Ovary (tissue), 9 donors: ENCODE data around the gene PLEKHA3. TPM values are rescaled to one million over a fixed set of nuclear protein-coding genes. Genes with fewer than 3 reads are reported as not detected.

Experiments
- DNase-seq, 5 donors: peaks; one replicate each; pipeline ENCODE4 v3.0.0-alpha.2; 2019 to 2020
- H3K27ac ChIP-seq, 2 donors: fragments of 200-600 bp; one replicate each; pipeline versions ENCODE4 v1.5.1 to v1.8.0; 2019 to 2022
- H3K27me3 ChIP-seq: fragments of 200-600 bp; one replicate; pipeline ENCODE4 v1.8.0; 2022
- H3K36me3 ChIP-seq: fragments of 200-600 bp; sonication (generic); one replicate; pipeline ENCODE4 v1.5.1; 2019
- H3K4me1 ChIP-seq: one replicate; pipeline ENCODE4 v1.8.1; 2013; ENCODE audit warnings: mild to moderate bottlenecking, moderate library complexity; ENCODE audit not compliant: insufficient read depth
- H3K4me3 ChIP-seq: fragments of 200-600 bp; sonication (generic); one replicate; pipeline ENCODE4 v1.5.1; 2017
- H3K9me3 ChIP-seq, 2 donors: fragments of 200-600 bp in 1 of 2; sonication (generic) in 1 of 2; one replicate each; pipeline versions ENCODE4 v1.5.1 to v1.8.1; 2013 to 2019; ENCODE audit warnings: mild to moderate bottlenecking in 1 of 2, moderate library complexity in 1 of 2
- CTCF ChIP-seq, 3 donors: fragments of 450-650 bp in 2 of 3; fragments of 200-600 bp in 1 of 3; IDR thresholded peaks; one replicate each; pipeline versions ENCODE4 v1.5.1 to v1.8.0; 2016 to 2022; ENCODE audit warnings: antibody characterized with exemption in 3 of 3, mild to moderate bottlenecking in 1 of 3
- EP300 ChIP-seq: sonication (generic); formaldehyde crosslinking; IDR thresholded peaks from one replicate; pipeline ENCODE4 v1.6.1; 2017; ENCODE audit warnings: antibody characterized with exemption
- POLR2A ChIP-seq: fragments of 450-650 bp; IDR thresholded peaks from one replicate; pipeline ENCODE4 v1.6.1; 2017; ENCODE audit warnings: antibody characterized with exemption, mild to moderate bottlenecking, moderate library complexity
- WGBS, 3 donors: extraction: QIAGEN DNeasy Blood & Tissue Kit in 1 of 3; methylation state at CpG; one replicate each; pipeline versions ENCODE4 v1.1.5 to v1.1.7; 2013 to 2017; 5-methylcytosine and 5-hydroxymethylcytosine counted together
- intact Hi-C, 4 donors: fragments of 100-400 bp; cut with DNase I; formaldehyde crosslinking; loops; one replicate each; pipeline versions ENCODE4 v1.11.0 to v1.15.1; 2022 to 2023
- polyA plus RNA-seq, 2 donors: library from polyadenylated mRNA; stranded (reverse); fragments of 200-250 nt in 1 of 2; fragments of 350-450 nt in 1 of 2; fragmentation: Illumina TruSeq in 1 of 2; extraction: RNeasy Lipid Tissue Mini Kit (QIAGEN cat#74804) in 1 of 2; gene quantifications; one replicate each; pipeline ENCODE4 v1.2.3, GENCODE V29; 2013 to 2014
- total RNA-seq, 7 donors: library from RNA; depleted of rRNA in 2 of 7; stranded (reverse); fragments of >200 nt in 2 of 7; fragmentation: NEBNext Ultra II Directional in 3 of 7; extraction: Animal tissue kit (Norgen Biotek cat#: 25700) in 3 of 7; gene quantifications; one replicate each; pipeline versions ENCODE4 v1.1.0 to v1.2.4, GENCODE V29; 2016 to 2023
- donor health status: DM: no; HTN: no; CAD: no; lungs with moderate emphysema.
- donor health status: DM: no; HTN: no; CAD: no.
- donor health status: Bipolar disorder and iron deficiency.
- donor health status: DM: yes; HTN: yes; CAD: no.
- donor health status: DM: no; HTN: no; CAD: no.
- donor health status: DM: yes; HTN: yes; CAD: no.

PLEKHA3 gene
- total and polyA plus RNA-seq, 9 donors, result 4.4 to 40.6 (median 30.7) TPM

DNA sequence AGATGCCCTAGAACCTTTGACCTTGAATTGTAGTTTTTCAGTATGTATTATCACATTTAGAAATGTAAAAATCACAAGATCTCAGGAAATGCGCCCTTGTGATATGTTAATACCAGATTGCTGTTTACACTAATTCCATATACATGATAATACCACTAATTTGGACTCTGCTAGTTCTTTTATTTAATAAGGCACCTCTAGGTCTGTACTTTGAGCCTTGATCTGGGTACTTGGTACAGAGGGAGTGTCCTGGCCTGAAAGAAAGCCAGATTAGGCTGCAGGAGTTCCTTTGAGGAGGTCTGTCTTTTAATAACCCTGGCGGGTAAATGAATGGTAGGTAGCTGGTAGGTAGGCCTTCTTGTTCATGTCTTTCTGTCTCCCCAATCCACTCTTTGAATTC, 26.3 kb downstream of the PLEKHA3 start:
- Histone ChIP-seq H3K9me3 (no peaks in the 10 kb centered on the region), H3K27ac (no peak overlapping the region), H3K4me3 (no peak overlapping the region), H3K36me3 (no peaks in the 10 kb centered on the region), H3K27me3 (no peaks in the 10 kb centered on the region), H3K4me1 (no peaks in the 10 kb centered on the region)
- WGBS, 3 donors, result 95 to 97% (median 96%) methylated on average over 2 of the region's 2 CpGs
- intact Hi-C loops, result no loop called here
- DNase-seq, result no peak
- TF ChIP-seq CTCF (IDR thresholded peaks at IDR 0.05), result no peak
- TF ChIP-seq EP300, result no peak
- TF ChIP-seq POLR2A, result no peak

- no peaks in the 10 kb centered on the region for H3K36me3 ChIP-seq
- no peak overlapping the region for H3K4me3 ChIP-seq
- 92 to 95% (median 93%) methylated on average over 1 of the region's 1 CpG for WGBS, 3 donors
- no peak overlapping the region for H3K27ac ChIP-seq
- H3K27me3 ChIP-seq, result no peaks in the 10 kb centered on the region
- intact Hi-C loops, result no loop called here
- H3K4me1 ChIP-seq, result no peaks in the 10 kb centered on the region
- no peak for DNase-seq
- H3K9me3 ChIP-seq, result no peaks in the 10 kb centered on the region
- TF ChIP-seq CTCF (IDR thresholded peaks at IDR 0.05), result no peak
- no peak for TF ChIP-seq EP300
- no peak for TF ChIP-seq POLR2A
These were observed 26.7 kb downstream of the PLEKHA3 start for GRCh38 chr2:178506949-178507348.

- Histone ChIP-seq H3K9me3 (no peaks in the 10 kb centered on the region), H3K4me3 (no peak overlapping the region)
- intact Hi-C loops, result no loop called here
These were observed 28.4 kb downstream of the PLEKHA3 start for GRCh38 chr2:178508646-178509045.

DNA sequence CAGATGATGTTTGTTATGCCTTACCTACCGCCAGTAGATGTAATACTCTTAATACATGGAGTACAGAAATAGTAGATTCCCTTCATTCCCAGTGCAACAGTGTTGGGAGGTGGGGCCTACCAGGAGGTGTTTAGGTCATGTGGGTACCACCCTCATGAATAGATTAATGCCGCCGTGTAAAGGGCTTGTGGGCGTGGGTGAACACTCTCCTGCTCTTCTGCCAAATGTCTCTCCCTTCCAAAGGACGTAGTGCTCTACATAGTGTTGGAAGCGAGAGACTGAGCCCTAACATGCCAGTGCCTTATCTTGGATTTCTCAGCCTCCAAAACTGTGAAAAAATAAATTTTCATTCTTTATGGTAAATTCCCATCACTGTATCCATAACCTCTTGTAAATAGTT, 30.1 kb downstream of the PLEKHA3 start:
- DNase-seq, result no peak
- WGBS, 3 donors, result 89 to 94% (median 90%) methylated on average over 6 of the region's 6 CpGs
- intact Hi-C loops, result no loop called here
- Histone ChIP-seq H3K4me1 (no peaks in the 10 kb centered on the region), H3K9me3 (no peaks in the 10 kb centered on the region), H3K36me3 (no peaks in the 10 kb centered on the region), H3K4me3 (no peak overlapping the region), H3K27me3 (no peaks in the 10 kb centered on the region), H3K27ac (no peak overlapping the region)
- TF ChIP-seq EP300, result no peak

More at GRCh38 chr2:178508646-178509045, 28.4 kb downstream of the PLEKHA3 start:
- Histone ChIP-seq H3K4me1 (no peaks in the 10 kb centered on the region), H3K27ac (no peak overlapping the region), H3K36me3 (no peaks in the 10 kb centered on the region), H3K27me3 (no peaks in the 10 kb centered on the region)
- WGBS, 3 donors, result 96 to 98% (median 96%) methylated on average over 2 of the region's 2 CpGs
- TF ChIP-seq CTCF (IDR thresholded peaks at IDR 0.05) (no peak), EP300 (no peak), POLR2A (no peak)
- no peak for DNase-seq

DNA sequence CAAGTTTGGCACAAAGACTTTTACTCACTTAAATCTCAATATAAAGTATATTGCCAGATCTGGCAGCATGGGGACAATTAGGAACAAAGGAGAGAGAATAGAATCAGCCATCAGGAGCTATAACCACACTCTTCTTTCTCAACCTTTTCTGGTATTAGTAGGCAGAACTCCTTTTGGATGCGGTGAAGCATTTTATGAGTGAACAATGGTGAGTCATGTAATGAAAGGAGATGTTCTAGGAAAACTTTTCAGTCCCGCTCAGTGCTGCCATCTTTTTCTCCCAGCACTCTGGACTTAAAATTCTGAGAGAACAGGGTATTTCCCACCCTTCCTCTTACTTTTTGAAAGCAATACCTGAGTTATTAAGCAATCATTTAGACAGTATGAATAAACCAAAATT, 32.2 kb downstream of the PLEKHA3 start:
- Histone ChIP-seq H3K36me3 (no peaks in the 10 kb centered on the region), H3K27me3 (no peaks in the 10 kb centered on the region), H3K4me1 (no peaks in the 10 kb centered on the region), H3K9me3 (no peaks in the 10 kb centered on the region), H3K27ac (no peak overlapping the region), H3K4me3 (no peak overlapping the region)
- WGBS, 3 donors, result 96 to 97% (median 97%) methylated on average over 2 of the region's 2 CpGs
- DNase-seq, result no peak
- TF ChIP-seq POLR2A, result no peak
- no peak for TF ChIP-seq CTCF (IDR thresholded peaks at IDR 0.05)
- TF ChIP-seq EP300, result no peak
- intact Hi-C loops, result no loop called here
